Sciatic nerve (tissue), 2 donors: ENCODE measurements around the gene DMWD. TPM values are rescaled to one million over a fixed set of nuclear protein-coding genes. Genes with fewer than 3 reads are reported as not detected.

Experiments
- ATAC-seq: fragments of 200-7000 bp; cut with Tn5 transposase; one replicate; pipeline ENCODE4 v1.9.1; 2020; ENCODE audit warnings: mild to moderate bottlenecking, moderate library complexity
- DNase-seq: peaks from one replicate; pipeline ENCODE4 v3.0.0-alpha.2; 2020; ENCODE audit warnings: low spot score
- intact Hi-C: fragments of 100-400 bp; cut with DNase I; formaldehyde crosslinking; loops from one replicate; pipeline ENCODE4 v1.14.2; 2022
- total RNA-seq: library from RNA; stranded (reverse); fragmentation: NEBNext Ultra II Directional; extraction: Animal tissue kit (Norgen Biotek cat#: 25700); gene quantifications from one replicate; pipeline ENCODE4 v1.2.1, GENCODE V29; 2021
- donor health status: DM: no; HTN: no; CAD: no.
- donor health status: DM: no; HTN: no; CAD: no.

Gene DMWD
- total RNA-seq, 1 donor from 2014 or later: 57.4 TPM

GRCh38 chr19:45777395-45777961, 15.2 kb downstream of the DMWD start:
- intact Hi-C loops: no loop called here
- no peak for DNase-seq
- ATAC-seq: no peak

- intact Hi-C loops: no loop called here
- DNase-seq: no peak
Observed at GRCh38 chr19:45774765-45775164, 17.9 kb downstream of the DMWD start.

GRCh38 chr19:45773384-45773783, 19.3 kb downstream of the DMWD start:
- no peak for ATAC-seq
- intact Hi-C loops: no loop called here
- DNase-seq: no peak

More at GRCh38 chr19:45774765-45775164, 17.9 kb downstream of the DMWD start:
- no peak for ATAC-seq

GRCh38 chr19:45772912-45773311, 19.7 kb downstream of the DMWD start:
- intact Hi-C loops: no loop called here
- no peak for ATAC-seq
- DNase-seq: no peak

DNA sequence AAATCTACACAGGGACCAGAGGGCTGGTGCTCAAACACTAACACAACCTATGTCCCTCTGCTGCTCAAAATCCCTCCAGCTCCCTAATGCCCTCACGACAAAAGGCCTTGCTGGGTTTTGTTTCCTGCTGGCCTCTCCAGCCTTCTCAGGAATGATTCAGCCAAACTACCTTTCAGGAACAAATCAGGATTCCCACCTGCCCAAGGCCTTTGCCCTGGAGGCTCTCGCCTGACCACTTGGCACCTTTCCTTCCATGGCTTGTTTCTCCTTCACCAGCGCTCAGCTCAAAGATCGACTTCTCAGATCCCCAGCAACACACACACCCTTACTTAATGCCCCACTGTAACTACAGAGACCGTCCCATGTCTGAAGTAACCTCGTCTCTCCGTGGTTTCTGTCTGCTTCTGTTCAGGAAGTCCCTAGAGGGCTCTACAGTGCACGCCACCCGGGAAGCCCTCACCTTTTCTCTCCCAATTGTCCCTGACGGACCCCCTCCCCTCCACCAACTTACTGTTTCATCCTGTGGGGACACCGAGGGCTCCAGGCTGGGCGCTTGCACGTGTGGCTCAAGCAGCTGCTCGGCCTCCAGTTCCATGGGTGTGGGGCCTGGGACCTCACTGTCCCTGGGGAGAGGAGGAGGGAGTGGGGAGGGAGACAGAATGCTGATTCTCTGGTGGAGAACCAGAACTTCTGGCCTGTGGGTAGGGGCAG, 20.4 kb downstream of the DMWD start:
- intact Hi-C loops: no loop called here
- no peak for DNase-seq

DNA sequence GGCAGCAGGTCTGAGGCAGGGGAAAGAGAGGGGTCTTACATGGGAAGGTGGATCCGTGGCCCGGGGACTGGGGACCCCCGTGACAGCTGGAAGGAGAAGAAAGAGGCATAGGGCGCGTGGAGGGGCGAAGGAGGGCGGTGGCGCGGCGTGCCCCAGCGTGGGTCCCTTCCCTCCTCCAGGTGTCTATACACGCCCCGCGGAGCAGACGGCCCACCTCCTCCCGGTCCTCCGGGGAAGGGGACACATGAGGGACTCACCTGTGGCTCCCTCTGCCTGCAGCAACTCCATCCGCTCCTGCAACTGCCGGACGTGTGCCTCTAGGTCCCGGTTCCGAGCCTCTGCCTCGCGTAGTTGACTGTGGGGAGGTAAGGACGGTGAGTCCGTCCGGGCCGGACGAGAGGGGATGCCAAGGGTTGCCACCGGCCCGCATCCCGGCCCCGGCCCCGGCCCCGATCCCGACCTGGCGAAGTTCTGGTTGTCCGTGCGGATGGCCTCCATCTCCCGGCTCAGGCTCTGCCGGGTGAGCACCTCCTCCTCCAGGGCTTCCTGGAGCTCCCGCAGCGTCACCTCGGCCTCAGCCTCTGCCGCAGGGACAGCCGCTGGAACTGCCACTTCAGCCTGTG, 21.2 kb downstream of the DMWD start:
- intact Hi-C loops: no loop called here
- DNase-seq (peak; percentile 78), ATAC-seq (no peak)

More for the DNA sequence above, 20.4 kb downstream of the DMWD start:
- ATAC-seq: no peak

DNA sequence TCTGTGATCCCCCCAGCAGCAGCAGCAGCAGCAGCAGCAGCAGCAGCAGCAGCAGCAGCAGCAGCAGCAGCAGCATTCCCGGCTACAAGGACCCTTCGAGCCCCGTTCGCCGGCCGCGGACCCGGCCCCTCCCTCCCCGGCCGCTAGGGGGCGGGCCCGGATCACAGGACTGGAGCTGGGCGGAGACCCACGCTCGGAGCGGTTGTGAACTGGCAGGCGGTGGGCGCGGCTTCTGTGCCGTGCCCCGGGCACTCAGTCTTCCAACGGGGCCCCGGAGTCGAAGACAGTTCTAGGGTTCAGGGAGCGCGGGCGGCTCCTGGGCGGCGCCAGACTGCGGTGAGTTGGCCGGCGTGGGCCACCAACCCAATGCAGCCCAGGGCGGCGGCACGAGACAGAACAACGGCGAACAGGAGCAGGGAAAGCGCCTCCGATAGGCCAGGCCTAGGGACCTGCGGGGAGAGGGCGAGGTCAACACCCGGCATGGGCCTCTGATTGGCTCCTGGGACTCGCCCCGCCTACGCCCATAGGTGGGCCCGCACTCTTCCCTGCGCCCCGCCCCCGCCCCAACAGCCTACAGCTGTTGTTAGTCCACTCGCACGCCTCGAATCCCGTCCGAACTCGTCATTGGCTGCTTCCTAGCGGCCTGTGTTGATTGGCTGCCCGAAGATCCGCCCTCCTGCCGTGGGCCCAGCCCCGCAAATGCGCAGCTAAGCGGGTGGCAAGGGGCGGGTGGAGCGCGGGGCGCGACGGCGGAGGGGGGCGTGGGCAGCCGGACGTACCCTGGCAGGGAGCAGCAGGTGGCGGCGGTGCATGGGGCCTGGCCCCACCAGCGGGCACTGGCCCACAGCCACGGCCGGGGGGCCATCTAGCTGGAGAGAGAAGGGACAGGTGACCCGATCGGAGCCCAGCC, 22.2 kb downstream of the DMWD start:
- intact Hi-C loops: no loop called here
- DNase-seq (peak; percentile 96), ATAC-seq (peak; percentile 80)

DNA sequence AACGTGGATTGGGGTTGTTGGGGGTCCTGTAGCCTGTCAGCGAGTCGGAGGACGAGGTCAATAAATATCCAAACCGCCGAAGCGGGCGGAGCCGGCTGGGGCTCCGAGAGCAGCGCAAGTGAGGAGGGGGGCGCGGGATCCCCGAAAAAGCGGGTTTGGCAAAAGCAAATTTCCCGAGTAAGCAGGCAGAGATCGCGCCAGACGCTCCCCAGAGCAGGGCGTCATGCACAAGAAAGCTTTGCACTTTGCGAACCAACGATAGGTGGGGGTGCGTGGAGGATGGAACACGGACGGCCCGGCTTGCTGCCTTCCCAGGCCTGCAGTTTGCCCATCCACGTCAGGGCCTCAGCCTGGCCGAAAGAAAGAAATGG, 22.8 kb downstream of the DMWD start:
- peak; percentile 4 for ATAC-seq
- intact Hi-C loops: loop anchor here (10.0 kb wide), 1 partner anchor 75 kb away; the partner anchor contains the start of genes QPCTL and SNRPD2
- DNase-seq: peak; percentile 84

GRCh38 chr19:45768984-45769782, 23.5 kb downstream of the DMWD start, which contains the start of gene SIX5:
SIX5 (minus strand) TSS chr19:45769252; CDS start chr19:45768844, 408 bp downstream.
- DNase-seq: peak; percentile 100
- intact Hi-C loops: loop anchor here (10.0 kb wide), 1 partner anchor 74 kb away; the partner anchor contains the start of genes QPCTL and SNRPD2
- ATAC-seq: peak; percentile 74

DNA sequence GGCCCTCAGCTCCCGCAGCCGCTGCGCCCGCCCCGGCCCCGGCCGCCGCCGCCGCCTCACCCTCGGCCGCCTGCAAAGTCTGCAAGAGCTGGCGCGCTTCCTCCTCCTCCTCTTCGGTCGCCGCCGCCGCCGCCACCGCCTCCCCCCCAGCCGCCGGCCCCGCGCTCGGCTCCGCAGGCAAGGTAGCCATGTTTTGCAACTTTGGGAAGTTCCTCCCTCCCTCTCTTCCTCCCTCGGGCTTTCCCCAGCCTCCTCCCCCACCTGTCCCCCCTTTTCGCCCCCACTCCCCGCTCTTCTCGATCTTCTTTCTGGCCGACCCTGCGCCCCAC, 24.0 kb downstream of the DMWD start:
- DNase-seq (no peak), ATAC-seq (no peak)
- intact Hi-C loops: loop anchor here (10.0 kb wide), 1 partner anchor 74 kb away; the partner anchor contains the start of genes QPCTL and SNRPD2

- intact Hi-C loops: loop anchor here (10.0 kb wide), 1 partner anchor 73 kb away; the partner anchor contains the start of genes QPCTL and SNRPD2
- DNase-seq (peak; percentile 81), ATAC-seq (no peak)
Observed at GRCh38 chr19:45767881-45768654, 24.6 kb downstream of the DMWD start.

GRCh38 chr19:45767410-45767880, 25.2 kb downstream of the DMWD start:
- peak; percentile 31 for ATAC-seq
- peak; percentile 91 for DNase-seq
- intact Hi-C loops: loop anchor here (10.0 kb wide), 1 partner anchor 73 kb away; the partner anchor contains the start of genes QPCTL and SNRPD2

- DNase-seq (no peak), ATAC-seq (no peak)
- intact Hi-C loops: loop anchor here (10.0 kb wide), 1 partner anchor 72 kb away; the partner anchor contains the start of genes QPCTL and SNRPD2
Observed at GRCh38 chr19:45766869-45767346, 25.7 kb downstream of the DMWD start.

DNA sequence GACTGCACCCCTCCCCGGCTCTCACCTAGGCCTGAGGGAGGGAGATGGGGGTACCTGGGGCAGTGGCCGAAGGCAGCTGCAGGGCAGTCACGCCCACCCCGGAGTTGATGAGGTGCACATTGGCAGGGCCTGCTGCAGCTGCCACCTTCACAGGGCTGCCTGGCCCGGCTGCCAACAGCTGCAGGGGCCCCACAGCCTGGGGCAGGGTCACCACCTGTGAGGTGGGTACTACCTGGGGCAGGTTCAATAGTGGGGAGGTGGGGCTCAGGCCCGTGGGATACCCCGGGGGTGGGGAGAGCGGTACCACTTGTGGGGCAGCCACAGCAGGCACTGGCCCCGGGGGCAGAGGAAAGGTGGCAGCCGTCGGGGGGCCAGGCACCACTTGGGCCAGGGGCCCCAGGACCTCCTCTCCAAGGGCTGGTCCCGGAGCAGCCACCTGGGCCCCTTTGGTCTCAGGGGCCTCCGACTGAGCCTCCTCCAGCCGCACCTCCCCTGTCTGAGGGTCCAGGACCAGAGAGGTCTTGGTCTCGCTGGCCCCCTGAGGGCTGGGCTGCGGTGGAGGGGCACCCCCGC, 26.3 kb downstream of the DMWD start:
- intact Hi-C loops: loop anchor here (10.0 kb wide), 1 partner anchor 72 kb away; the partner anchor contains the start of genes QPCTL and SNRPD2
- ATAC-seq: no peak
- no peak for DNase-seq

- intact Hi-C loops: loop anchor here (10.0 kb wide), 1 partner anchor 71 kb away; the partner anchor contains the start of genes QPCTL and SNRPD2
- no peak for ATAC-seq
- no peak for DNase-seq
Observed at GRCh38 chr19:45765702-45766295, 26.8 kb downstream of the DMWD start.
